Spleen (tissue), 11 donors: ENCODE results near the gene ACSL1. TPM values are rescaled to one million over a fixed set of nuclear protein-coding genes. Genes with fewer than 3 reads are reported as not detected.

Experiments
- DNase-seq: peaks from one replicate; pipeline ENCODE4 v3.0.0-alpha.2; 2020
- H3K27ac ChIP-seq, 8 donors: fragments of 200-600 bp; sonication (generic) in 7 of 8; 1 replicate in 4 of 8; 2 replicates in 4 of 8; pipeline versions ENCODE4 v1.5.0 to v1.8.0; 2016 to 2021; ENCODE audit warnings: inconsistent platforms in 4 of 8, mild to moderate bottlenecking in 4 of 8, moderate library complexity in 1 of 8
- H3K27me3 ChIP-seq, 7 donors: fragments of 200-600 bp; sonication (generic) in 6 of 7; replicated peaks in 1 of 7; 1 replicate in 4 of 7; 2 replicates in 3 of 7; pipeline versions ENCODE4 v1.5.0 to v1.8.0; 2016 to 2021; ENCODE audit warnings: inconsistent platforms in 3 of 7, mild to moderate bottlenecking in 1 of 7
- H3K36me3 ChIP-seq, 6 donors: fragments of 200-600 bp; sonication (generic) in 5 of 6; 1 replicate in 4 of 6; 2 replicates in 2 of 6; pipeline versions ENCODE4 v1.5.0 to v1.8.0; 2016 to 2021; ENCODE audit warnings: inconsistent platforms in 2 of 6
- H3K4me1 ChIP-seq, 6 donors: fragments of 200-600 bp; sonication (generic) in 5 of 6; 1 replicate in 3 of 6; 2 replicates in 3 of 6; pipeline versions ENCODE4 v1.5.0 to v1.8.0; 2016 to 2021; ENCODE audit warnings: inconsistent platforms in 3 of 6
- H3K4me3 ChIP-seq, 8 donors: fragments of 200-600 bp; sonication (generic) in 7 of 8; 1 replicate in 4 of 8; 2 replicates in 4 of 8; pipeline versions ENCODE4 v1.5.0 to v1.8.0; 2016 to 2021; ENCODE audit warnings: inconsistent platforms in 4 of 8, mild to moderate bottlenecking in 4 of 8, moderate library complexity in 2 of 8
- H3K9me3 ChIP-seq, 8 donors: fragments of 200-600 bp; sonication (generic) in 7 of 8; 1 replicate in 4 of 8; 2 replicates in 4 of 8; pipeline versions ENCODE4 v1.5.0 to v1.8.0; 2016 to 2021; ENCODE audit warnings: inconsistent platforms in 4 of 8
- CTCF ChIP-seq, 11 experiments: fragments of 200-600 bp in 7 of 11; fragments of 450-650 bp in 4 of 11; sonication (generic) in 4 of 11; IDR thresholded peaks in 8 of 11; conservative IDR thresholded peaks in 3 of 11; 1 replicate in 7 of 11; 2 replicates in 4 of 11; pipeline versions ENCODE4 v1.4.0 to v1.8.0; 2016 to 2021; ENCODE audit warnings: antibody characterized with exemption in 11 of 11, inconsistent platforms in 4 of 11, mild to moderate bottlenecking in 1 of 11
- POLR2A ChIP-seq, 3 donors: fragments of 450-650 bp; IDR thresholded peaks; one replicate each; pipeline ENCODE4 v1.5.1; 2017; ENCODE audit warnings: antibody characterized with exemption in 3 of 3, mild to moderate bottlenecking in 1 of 3
- POLR2AphosphoS5 ChIP-seq, 3 donors: sonication (generic); formaldehyde crosslinking; IDR thresholded peaks; one replicate each; pipeline ENCODE4 v1.5.1; 2017; ENCODE audit warnings: antibody characterized with exemption in 3 of 3
- WGBS, 5 donors: extraction: QIAGEN DNeasy Blood & Tissue Kit in 3 of 5; methylation state at CpG; one replicate each; pipeline versions ENCODE4 v1.1.5 to v1.1.7; 2013 to 2018; 5-methylcytosine and 5-hydroxymethylcytosine counted together
- intact Hi-C: fragments of 100-400 bp; cut with DNase I; formaldehyde crosslinking; loops from one replicate; pipeline ENCODE4 v1.15.0; 2023; ENCODE audit warnings: low total_unique reads
- polyA plus RNA-seq, 3 donors: library from polyadenylated mRNA; stranded (reverse); fragments of 200-250 nt; gene quantifications; one replicate each; pipeline ENCODE4 v1.2.1, GENCODE V29; 2013
- total RNA-seq, 7 donors: library from RNA; depleted of rRNA in 3 of 7; stranded (reverse); fragments of >200 nt in 3 of 7; fragmentation: NEBNext Ultra II Directional in 4 of 7; extraction: Animal tissue kit (Norgen Biotek cat#: 25700) in 4 of 7; gene quantifications; one replicate each; pipeline versions ENCODE4 v1.1.0 to v1.2.1, GENCODE V29; 2016 to 2021
- donor health status: healthy with polysubstance abuse.
- donor health status: DM: no; HTN: no; CAD: no; lungs with moderate emphysema.
- donor health status: DM: no; HTN: no; CAD: no.
- donor health status: Bipolar disorder and iron deficiency.
- donor health status: healthy.
- donor health status: DM: no; HTN: no; CAD: no.
- donor health status: DM: yes; HTN: yes; CAD: no.

ACSL1 gene
- total and polyA plus RNA-seq, 10 donors = 17.6 to 333 (median 118) TPM

DNA sequence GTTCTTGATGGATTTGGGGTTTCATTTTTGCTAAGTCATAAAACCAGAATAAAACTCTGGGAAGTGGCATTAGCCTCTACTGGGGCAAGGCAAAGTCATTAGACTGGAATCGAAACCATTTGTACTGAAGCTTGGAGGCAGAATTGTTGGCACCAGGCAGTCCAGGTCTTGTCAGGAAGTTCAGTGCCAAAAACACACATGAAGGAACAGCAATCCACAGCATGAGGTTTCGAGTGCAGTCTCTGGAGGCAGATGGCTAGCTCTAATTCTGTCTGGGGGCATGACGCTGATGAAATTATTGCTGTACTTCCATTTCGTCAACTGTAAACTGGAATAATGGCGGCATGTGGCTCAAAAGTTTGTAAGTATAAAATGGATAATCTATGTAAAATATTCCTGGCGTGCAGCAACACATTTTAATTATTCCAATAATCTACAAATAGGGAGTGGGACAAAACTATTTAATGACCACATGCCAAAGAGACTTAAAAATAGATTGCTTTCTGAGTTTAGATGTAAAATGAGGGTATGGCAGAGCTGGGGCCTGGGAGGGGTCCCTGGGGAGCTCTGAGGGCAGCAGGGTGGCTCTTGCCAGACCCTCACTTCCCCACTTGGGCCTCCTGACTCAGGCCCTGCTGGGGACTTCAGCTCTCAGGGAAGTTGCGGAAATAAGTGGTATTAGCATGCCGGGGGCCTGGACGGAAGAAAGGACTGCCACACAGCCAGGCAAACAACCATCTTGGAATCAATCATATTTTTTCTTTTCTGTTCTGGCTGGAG is 73.1 kb downstream of the ACSL1 start:
- Histone ChIP-seq H3K36me3 (peaks cover 0 to 56% (median 21%) of the 10 kb centered on the region in 6 donors), H3K4me3 (no peak overlapping the region), H3K9me3 (no peaks in the 10 kb centered on the region), H3K27ac (no peak overlapping the region), H3K27me3 (no peaks in the 10 kb centered on the region), H3K4me1 (peaks cover 0 to 19% (median 6%) of the 10 kb centered on the region in 6 donors)
- intact Hi-C loops = no loop called here
- 79 to 94% (median 85%) methylated on average over 9 of the region's 9 CpGs for WGBS, 5 donors
- no peak for DNase-seq
- TF ChIP-seq CTCF (IDR thresholded peaks at IDR 0.05 in 8 of 11, conservative IDR thresholded peaks at IDR 0.05 in 3 of 11) (no peak), POLR2AphosphoS5 (IDR thresholded peaks at IDR 0.05) (peak in 1 of 3 donors; percentile 40)

DNA sequence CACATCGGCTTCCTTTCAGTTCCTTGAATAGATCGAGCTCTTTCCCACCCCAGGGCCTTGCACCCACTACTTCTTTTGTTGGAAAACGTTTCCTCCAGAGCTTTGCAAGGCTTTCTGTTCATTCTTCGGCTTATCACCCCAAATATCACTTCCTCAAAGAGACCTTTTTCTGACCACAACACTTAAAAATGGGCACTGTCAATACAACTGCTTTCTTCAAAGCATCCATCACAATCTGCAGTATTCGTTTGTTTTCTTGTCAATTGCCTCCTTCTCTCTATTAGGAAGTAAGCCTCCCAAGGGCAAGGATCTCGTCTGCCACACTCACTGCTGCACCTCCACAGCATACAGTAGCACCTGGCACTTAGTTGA is 74.2 kb downstream of the ACSL1 start:
- WGBS, 5 donors = 26 to 45% (median 35%) methylated on average over 6 of the region's 6 CpGs

GRCh38 chr4:184750926-184751584 is 74.7 kb downstream of the ACSL1 start:
- WGBS, 5 donors = 72 to 90% (median 87%) methylated on average over 8 of the region's 8 CpGs
- peaks cover 0 to 27% (median 19%) of the 10 kb centered on the region in 6 donors for H3K4me1 ChIP-seq
- H3K9me3 ChIP-seq = no peaks in the 10 kb centered on the region
- H3K27ac ChIP-seq = no peak overlapping the region
- intact Hi-C loops = no loop called here
- TF ChIP-seq POLR2AphosphoS5 (IDR thresholded peaks at IDR 0.05) (no peak), CTCF (IDR thresholded peaks at IDR 0.05 in 8 of 11, conservative IDR thresholded peaks at IDR 0.05 in 3 of 11) (no peak), POLR2A (IDR thresholded peaks at IDR 0.05) (no peak)
- H3K27me3 ChIP-seq = no peaks in the 10 kb centered on the region
- H3K4me3 ChIP-seq = no peak overlapping the region
- H3K36me3 ChIP-seq = peaks cover 0 to 39% (median 5%) of the 10 kb centered on the region in 6 donors
- DNase-seq = no peak

More for the DNA sequence above, 74.2 kb downstream of the ACSL1 start:
- no peak overlapping the region for H3K4me3 ChIP-seq
- no peaks in the 10 kb centered on the region for H3K9me3 ChIP-seq
- H3K27ac ChIP-seq = no peak overlapping the region
- no peak for DNase-seq
- TF ChIP-seq CTCF (IDR thresholded peaks at IDR 0.05 in 8 of 11, conservative IDR thresholded peaks at IDR 0.05 in 3 of 11) (no peak), POLR2A (IDR thresholded peaks at IDR 0.05) (no peak), POLR2AphosphoS5 (IDR thresholded peaks at IDR 0.05) (no peak)
- peaks cover 0 to 44% (median 9%) of the 10 kb centered on the region in 6 donors for H3K36me3 ChIP-seq
- peaks cover 0 to 25% (median 14%) of the 10 kb centered on the region in 6 donors for H3K4me1 ChIP-seq
- intact Hi-C loops = no loop called here
- no peaks in the 10 kb centered on the region for H3K27me3 ChIP-seq

GRCh38 chr4:184748251-184748652 is 77.5 kb downstream of the ACSL1 start:
- H3K36me3 ChIP-seq = peaks cover 0 to 11% (median 0%) of the 10 kb centered on the region in 6 donors
- peaks cover 0 to 36% (median 26%) of the 10 kb centered on the region in 6 donors for H3K4me1 ChIP-seq
- no peak for TF ChIP-seq POLR2A (IDR thresholded peaks at IDR 0.05)
- TF ChIP-seq CTCF (IDR thresholded peaks at IDR 0.05 in 8 of 11, conservative IDR thresholded peaks at IDR 0.05 in 3 of 11) = no peak
- TF ChIP-seq POLR2AphosphoS5 (IDR thresholded peaks at IDR 0.05) = peak in 1 of 3 donors; percentile 68
- WGBS, 5 donors = 75 to 87% (median 82%) methylated on average over 6 to 8 of the region's 8 CpGs
- H3K27ac ChIP-seq = peak overlapping the region in 1 of 8 donors; percentile 71
- DNase-seq = no peak
- H3K27me3 ChIP-seq = no peaks in the 10 kb centered on the region
- H3K9me3 ChIP-seq = no peaks in the 10 kb centered on the region
- intact Hi-C loops = loop anchor here (10.0 kb wide), 2 partner anchors 257 to 347 kb away; no protein-coding TSS in a partner anchor
- no peak overlapping the region for H3K4me3 ChIP-seq
